Measurements from ENCODE around the gene ACE. TPM values are rescaled to one million over a fixed set of nuclear protein-coding genes. Genes with fewer than 3 reads are reported as not detected.

The ACE gene
- total RNA-seq, 4 donors from 2014 or later: 3.1 to 5.8 (median 4.2) TPM

DNA sequence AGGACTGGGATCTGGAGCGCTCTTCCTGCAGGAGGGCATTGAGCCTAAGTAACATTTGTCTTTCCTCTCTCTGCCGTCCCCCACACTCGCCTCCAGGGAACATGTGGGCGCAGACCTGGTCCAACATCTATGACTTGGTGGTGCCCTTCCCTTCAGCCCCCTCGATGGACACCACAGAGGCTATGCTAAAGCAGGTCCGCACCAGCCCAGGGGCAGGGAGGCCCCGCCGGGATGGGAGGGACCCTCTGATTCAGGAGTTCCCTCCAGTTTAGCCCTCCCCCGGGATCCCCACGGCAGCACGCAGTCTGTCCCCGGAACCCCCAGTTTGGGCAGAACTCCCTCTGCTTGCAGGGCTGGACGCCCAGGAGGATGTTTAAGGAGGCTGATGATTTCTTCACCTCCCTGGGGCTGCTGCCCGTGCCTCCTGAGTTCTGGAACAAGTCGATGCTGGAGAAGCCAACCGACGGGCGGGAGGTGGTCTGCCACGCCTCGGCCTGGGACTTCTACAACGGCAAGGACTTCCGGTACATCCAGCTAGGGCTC lies 14.1 kb downstream of the ACE start:
- WGBS, 2 donors: 86 to 100% methylated on average over 1 to 4 of the region's 22 CpGs
- intact Hi-C loops (cut with DNase I): no loop called here
- Histone ChIP-seq H3K4me1 (no peaks in the 10 kb centered on the region), H3K27ac (no peak overlapping the region), H3K4me3 (no peak overlapping the region), H3K36me3 (no peaks in the 10 kb centered on the region), H3K9me3 (no peaks in the 10 kb centered on the region), H3K27me3 (peaks cover 0 to 19% (median 0%) of the 10 kb centered on the region in 4 donors)
- no peak for DNase-seq
- no peak for TF ChIP-seq POLR2A (IDR thresholded peaks at IDR 0.05)
- TF ChIP-seq, protein P1, sequence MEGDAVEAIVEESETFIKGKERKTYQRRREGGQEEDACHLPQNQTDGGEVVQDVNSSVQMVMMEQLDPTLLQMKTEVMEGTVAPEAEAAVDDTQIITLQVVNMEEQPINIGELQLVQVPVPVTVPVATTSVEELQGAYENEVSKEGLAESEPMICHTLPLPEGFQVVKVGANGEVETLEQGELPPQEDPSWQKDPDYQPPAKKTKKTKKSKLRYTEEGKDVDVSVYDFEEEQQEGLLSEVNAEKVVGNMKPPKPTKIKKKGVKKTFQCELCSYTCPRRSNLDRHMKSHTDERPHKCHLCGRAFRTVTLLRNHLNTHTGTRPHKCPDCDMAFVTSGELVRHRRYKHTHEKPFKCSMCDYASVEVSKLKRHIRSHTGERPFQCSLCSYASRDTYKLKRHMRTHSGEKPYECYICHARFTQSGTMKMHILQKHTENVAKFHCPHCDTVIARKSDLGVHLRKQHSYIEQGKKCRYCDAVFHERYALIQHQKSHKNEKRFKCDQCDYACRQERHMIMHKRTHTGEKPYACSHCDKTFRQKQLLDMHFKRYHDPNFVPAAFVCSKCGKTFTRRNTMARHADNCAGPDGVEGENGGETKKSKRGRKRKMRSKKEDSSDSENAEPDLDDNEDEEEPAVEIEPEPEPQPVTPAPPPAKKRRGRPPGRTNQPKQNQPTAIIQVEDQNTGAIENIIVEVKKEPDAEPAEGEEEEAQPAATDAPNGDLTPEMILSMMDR (IDR thresholded peaks at IDR 0.05): no peak

DNA sequence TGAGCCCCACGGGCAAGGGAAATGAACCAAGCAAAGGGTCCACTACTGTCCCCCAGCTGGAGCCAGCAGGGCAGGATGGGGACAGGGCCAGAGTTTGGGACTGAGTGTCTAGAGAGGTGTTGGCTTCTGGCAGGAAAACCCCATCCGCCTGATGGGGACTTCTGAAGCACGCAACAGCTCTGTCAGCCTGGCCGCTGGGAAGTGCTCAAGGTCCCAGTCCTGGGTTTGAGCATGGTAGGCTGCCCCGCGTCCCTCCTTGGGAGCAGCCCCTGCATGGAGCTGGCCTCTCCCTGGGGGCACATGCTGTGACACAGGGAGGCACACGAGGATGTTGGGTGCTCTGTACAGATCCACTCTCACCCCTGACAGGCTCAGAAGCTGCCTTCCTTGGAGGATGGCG lies 14.6 kb downstream of the ACE start:
- WGBS, 2 donors: 0% methylated on average over 1 of the region's 8 CpGs; no CpG with 5 or more reads in 1 of the 2 donors
- Histone ChIP-seq H3K27me3 (peaks cover 0 to 19% (median 0%) of the 10 kb centered on the region in 4 donors), H3K27ac (no peak overlapping the region), H3K9me3 (no peaks in the 10 kb centered on the region), H3K4me3 (no peak overlapping the region), H3K4me1 (no peaks in the 10 kb centered on the region), H3K36me3 (no peaks in the 10 kb centered on the region)
- DNase-seq: no peak
- TF ChIP-seq, protein P1 (IDR thresholded peaks at IDR 0.05): no peak
- TF ChIP-seq POLR2A (IDR thresholded peaks at IDR 0.05): no peak
- intact Hi-C loops (cut with DNase I): no loop called here

DNA sequence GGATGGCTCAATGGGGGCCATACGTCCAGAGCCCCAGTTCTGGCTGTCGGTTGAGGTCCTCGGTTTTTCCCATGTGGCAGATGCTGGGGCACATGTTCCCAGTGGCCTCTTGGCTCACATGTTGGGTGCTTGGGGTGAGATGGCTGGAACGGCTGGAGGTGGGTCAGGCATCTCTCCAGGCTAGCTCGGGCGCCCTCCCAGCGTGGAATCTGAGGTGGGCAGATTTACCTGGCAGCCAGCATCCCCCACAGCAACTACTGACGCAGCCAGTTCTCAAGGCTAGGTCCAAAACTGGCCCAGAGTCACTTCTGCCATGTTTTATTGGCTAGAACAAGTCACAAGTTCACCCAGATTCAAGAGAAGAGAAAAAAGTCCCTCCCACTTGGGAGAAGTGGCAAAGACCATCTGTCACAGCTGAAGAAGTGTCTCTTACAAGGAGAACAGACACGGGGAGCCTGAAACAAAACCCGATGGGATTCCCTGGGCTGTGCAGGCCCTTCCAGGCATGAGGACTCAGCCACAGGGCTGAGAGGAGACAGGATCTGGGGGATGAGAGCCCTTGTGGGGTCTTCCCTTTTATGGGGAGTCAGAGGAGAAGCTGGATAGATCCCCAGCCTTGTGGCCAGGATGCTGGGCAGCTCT lies 15.2 kb downstream of the ACE start:
- Histone ChIP-seq H3K4me1 (no peaks in the 10 kb centered on the region), H3K4me3 (no peak overlapping the region), H3K9me3 (no peaks in the 10 kb centered on the region), H3K27ac (no peak overlapping the region), H3K36me3 (no peaks in the 10 kb centered on the region), H3K27me3 (peaks cover 0 to 19% (median 0%) of the 10 kb centered on the region in 4 donors)
- WGBS, 2 donors: 53 to 61% methylated on average over 3 to 5 of the region's 10 CpGs
- no peak for DNase-seq
- intact Hi-C loops (cut with DNase I): no loop called here
- TF ChIP-seq, protein P1 (IDR thresholded peaks at IDR 0.05): no peak
- no peak for TF ChIP-seq POLR2A (IDR thresholded peaks at IDR 0.05)

DNA sequence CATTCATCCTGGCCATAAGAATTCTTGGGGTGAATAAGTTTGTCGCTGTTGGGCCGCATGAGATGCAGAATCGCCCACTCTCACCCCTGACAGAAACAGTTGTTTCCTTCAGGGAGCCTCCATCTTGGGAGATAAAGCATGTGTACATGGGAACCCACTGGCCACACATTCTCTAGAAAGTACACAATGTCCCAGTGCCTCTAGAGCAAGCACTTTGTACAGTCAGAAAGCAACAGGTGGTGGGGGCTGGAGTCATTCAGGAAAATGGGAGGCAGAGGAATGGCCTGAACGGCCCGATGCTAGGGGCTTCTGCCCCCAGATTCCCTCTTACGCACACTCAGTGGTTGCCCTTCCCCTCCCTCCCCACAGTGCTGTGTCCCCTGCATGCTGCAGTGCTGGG lies 16.1 kb downstream of the ACE start:
- H3K4me3 ChIP-seq: no peak overlapping the region
- intact Hi-C loops (cut with DNase I): no loop called here
- no peaks in the 10 kb centered on the region for H3K36me3 ChIP-seq
- peaks cover 0 to 19% (median 0%) of the 10 kb centered on the region in 4 donors for H3K27me3 ChIP-seq
- 85 to 90% methylated on average over 5 of the region's 6 CpGs for WGBS, 2 donors
- no peak overlapping the region for H3K27ac ChIP-seq
- TF ChIP-seq POLR2A (IDR thresholded peaks at IDR 0.05): no peak
- TF ChIP-seq, protein P1 (IDR thresholded peaks at IDR 0.05): no peak
- no peaks in the 10 kb centered on the region for H3K9me3 ChIP-seq
- H3K4me1 ChIP-seq: no peaks in the 10 kb centered on the region
- DNase-seq: no peak

DNA sequence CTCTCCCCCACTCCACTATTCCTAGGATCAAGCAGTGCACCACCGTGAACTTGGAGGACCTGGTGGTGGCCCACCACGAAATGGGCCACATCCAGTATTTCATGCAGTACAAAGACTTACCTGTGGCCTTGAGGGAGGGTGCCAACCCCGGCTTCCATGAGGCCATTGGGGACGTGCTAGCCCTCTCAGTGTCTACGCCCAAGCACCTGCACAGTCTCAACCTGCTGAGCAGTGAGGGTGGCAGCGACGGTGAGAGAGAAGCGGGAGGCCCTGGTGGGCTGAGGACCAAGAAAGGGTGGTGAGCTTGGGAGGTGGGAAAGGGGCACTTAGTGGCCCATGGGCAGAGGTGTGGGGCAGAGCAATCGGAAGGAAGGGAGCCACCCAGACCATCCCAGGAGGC lies 16.6 kb downstream of the ACE start:
- H3K36me3 ChIP-seq: no peaks in the 10 kb centered on the region
- H3K4me1 ChIP-seq: no peaks in the 10 kb centered on the region
- DNase-seq: no peak
- TF ChIP-seq, protein P1 (IDR thresholded peaks at IDR 0.05): no peak
- no peak for TF ChIP-seq POLR2A (IDR thresholded peaks at IDR 0.05)
- no peaks in the 10 kb centered on the region for H3K9me3 ChIP-seq
- H3K27ac ChIP-seq: no peak overlapping the region
- 74 to 82% methylated on average over 3 to 5 of the region's 9 CpGs for WGBS, 2 donors
- no peak overlapping the region for H3K4me3 ChIP-seq
- H3K27me3 ChIP-seq: peaks cover 0 to 19% (median 0%) of the 10 kb centered on the region in 4 donors
- intact Hi-C loops (cut with DNase I): no loop called here

Data from esophagus squamous epithelium (tissue), 5 donors.